Duodenal mucosa (tissue), 2 donors: ENCODE results near the gene TSEN2.

ENCODE experiments used
- H3K27ac ChIP-seq: one replicate; pipeline ENCODE4 v1.7.0; 2013; ENCODE audit warnings: low read depth, low read length
- H3K27me3 ChIP-seq, 2 donors: one replicate each; pipeline ENCODE4 v1.7.0; 2013; ENCODE audit warnings: low read length in 2 of 2, control low read depth in 1 of 2; ENCODE audit not compliant: insufficient read depth in 2 of 2, control insufficient read depth in 1 of 2
- H3K36me3 ChIP-seq, 2 donors: one replicate each; pipeline ENCODE4 v1.7.0; 2013; ENCODE audit warnings: low read length in 2 of 2, control low read depth in 1 of 2; ENCODE audit not compliant: insufficient read depth in 2 of 2, control insufficient read depth in 1 of 2
- H3K4me1 ChIP-seq, 2 donors: one replicate each; pipeline ENCODE4 v1.7.0; 2013; ENCODE audit warnings: low read length in 2 of 2, control low read depth in 1 of 2; ENCODE audit not compliant: insufficient read depth in 2 of 2, control insufficient read depth in 1 of 2
- H3K4me3 ChIP-seq, 2 donors: one replicate each; pipeline ENCODE4 v1.7.0; 2013; ENCODE audit warnings: low read length in 2 of 2, low read depth in 1 of 2
- H3K9ac ChIP-seq, 2 donors: one replicate each; pipeline ENCODE4 v1.7.0; 2013; ENCODE audit warnings: low read length in 2 of 2, low read depth in 1 of 2
- H3K9me3 ChIP-seq, 2 donors: one replicate each; pipeline ENCODE4 v1.7.0; 2013; ENCODE audit warnings: low read length in 2 of 2, control low read depth in 1 of 2; ENCODE audit not compliant: control insufficient read depth in 1 of 2

The TSEN2 gene

GRCh38 chr3:12512534-12513118 is 28.3 kb downstream of the TSEN2 start:
- H3K36me3 ChIP-seq, result peaks cover under 1 to 29% of the 10 kb centered on the region in 2 donors
- peaks cover 0 to 2% of the 10 kb centered on the region in 2 donors for H3K4me1 ChIP-seq
- H3K4me3 ChIP-seq, result no peak overlapping the region
- H3K9me3 ChIP-seq, result no peaks in the 10 kb centered on the region
- no peaks in the 10 kb centered on the region for H3K27me3 ChIP-seq
- no peak overlapping the region for H3K27ac ChIP-seq
- H3K9ac ChIP-seq, result no peak overlapping the region

DNA sequence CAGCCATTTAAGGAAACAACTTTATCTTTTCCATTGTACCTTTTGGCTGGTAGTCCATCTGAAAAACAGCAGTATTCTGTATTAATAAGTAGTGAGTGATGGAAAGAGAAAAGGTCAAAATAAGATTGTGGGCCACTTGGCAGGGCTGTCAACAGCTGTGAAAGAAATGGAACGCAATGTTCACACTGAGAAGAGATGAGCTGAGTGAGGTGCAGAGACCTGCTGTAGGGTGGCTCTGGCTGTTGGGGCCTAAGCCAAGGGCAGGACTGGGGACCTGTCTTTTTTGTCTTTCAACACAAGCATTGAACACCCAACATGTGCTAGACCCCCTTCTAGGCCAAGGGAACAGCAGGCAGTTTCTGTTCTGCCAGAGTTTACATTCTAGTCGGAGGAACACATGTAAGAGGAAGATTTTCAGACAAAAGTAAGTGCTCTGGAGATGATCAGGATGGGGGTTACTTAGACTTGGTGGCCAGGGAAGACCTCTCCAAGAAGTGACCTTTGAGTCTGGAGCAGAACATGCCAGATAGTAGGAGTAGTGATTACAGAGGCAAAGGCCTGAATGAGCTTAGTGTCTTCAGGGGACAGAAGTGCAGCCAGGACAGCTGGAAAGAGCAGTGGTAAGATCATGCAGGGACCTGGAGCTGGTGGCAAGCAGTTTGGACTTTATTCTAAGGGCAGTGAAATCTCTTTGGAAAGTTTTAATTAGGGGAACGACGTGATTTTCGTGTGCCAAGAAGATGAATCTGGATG is 29.6 kb downstream of the TSEN2 start:
- Histone ChIP-seq H3K27ac (no peak overlapping the region), H3K27me3 (no peaks in the 10 kb centered on the region), H3K9me3 (no peaks in the 10 kb centered on the region), H3K4me3 (no peak overlapping the region), H3K4me1 (peaks cover 0 to 3% of the 10 kb centered on the region in 2 donors), H3K36me3 (peaks cover 0 to 25% of the 10 kb centered on the region in 2 donors), H3K9ac (no peak overlapping the region)

DNA sequence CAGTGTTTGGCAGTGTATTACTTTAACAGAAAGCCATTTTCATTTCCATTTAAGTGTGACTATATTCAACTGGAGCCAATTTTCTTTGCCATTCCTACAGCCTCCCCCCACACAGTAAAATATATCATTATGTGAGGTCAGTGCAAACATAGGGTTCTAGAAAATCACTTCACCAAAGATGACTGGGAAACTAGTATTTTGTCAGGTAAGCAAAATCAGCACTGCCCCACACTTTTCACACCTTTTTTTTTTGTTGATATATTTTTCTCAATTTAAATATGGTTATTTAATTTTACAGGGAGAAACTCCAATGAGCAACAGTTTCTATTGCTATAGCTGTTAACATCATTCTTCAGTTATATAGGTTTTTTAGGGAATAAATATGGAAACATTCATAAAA is 31.4 kb downstream of the TSEN2 start:
- Histone ChIP-seq H3K4me1 (peaks cover 0 to 3% of the 10 kb centered on the region in 2 donors), H3K36me3 (peaks cover 0 to 19% of the 10 kb centered on the region in 2 donors), H3K27ac (no peak overlapping the region), H3K9me3 (no peaks in the 10 kb centered on the region), H3K4me3 (no peak overlapping the region), H3K9ac (no peak overlapping the region), H3K27me3 (no peaks in the 10 kb centered on the region)

DNA sequence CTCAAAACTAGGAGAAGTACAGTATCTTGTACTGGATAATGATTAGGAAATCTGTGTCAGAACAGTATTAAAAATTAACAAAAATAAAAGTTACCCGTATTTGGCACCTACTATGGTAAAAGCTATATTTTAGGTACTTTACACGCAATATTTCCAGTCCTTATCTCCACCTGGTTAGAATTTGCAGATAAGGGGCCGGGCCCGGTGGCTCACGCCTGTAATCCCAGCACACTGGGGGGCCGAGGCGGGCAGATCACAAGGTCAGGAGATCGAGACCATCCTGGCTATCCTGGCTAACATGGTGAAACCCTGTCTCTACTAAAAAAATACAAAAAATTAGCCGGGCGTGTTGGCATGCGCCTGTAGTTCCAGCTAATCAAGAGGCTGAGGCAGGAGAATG is 32.6 kb downstream of the TSEN2 start:
- no peak overlapping the region for H3K9ac ChIP-seq
- peaks cover 0 to 3% of the 10 kb centered on the region in 2 donors for H3K4me1 ChIP-seq
- no peak overlapping the region for H3K27ac ChIP-seq
- H3K27me3 ChIP-seq, result no peaks in the 10 kb centered on the region
- H3K4me3 ChIP-seq, result no peak overlapping the region
- H3K9me3 ChIP-seq, result no peaks in the 10 kb centered on the region
- H3K36me3 ChIP-seq, result peaks cover 0 to 26% of the 10 kb centered on the region in 2 donors

GRCh38 chr3:12518261-12519028 is 34.2 kb downstream of the TSEN2 start:
- Histone ChIP-seq H3K4me1 (peaks cover 0 to 3% of the 10 kb centered on the region in 2 donors), H3K27ac (no peak overlapping the region), H3K9ac (no peak overlapping the region), H3K27me3 (no peaks in the 10 kb centered on the region), H3K4me3 (no peak overlapping the region), H3K9me3 (no peaks in the 10 kb centered on the region), H3K36me3 (peaks cover 0 to 31% of the 10 kb centered on the region in 2 donors)

GRCh38 chr3:12521010-12521409 is 36.7 kb downstream of the TSEN2 start:
- Histone ChIP-seq H3K36me3 (peaks cover 0 to 27% of the 10 kb centered on the region in 2 donors), H3K9me3 (no peaks in the 10 kb centered on the region), H3K4me3 (no peak overlapping the region), H3K27me3 (no peaks in the 10 kb centered on the region), H3K4me1 (peaks cover 0 to 3% of the 10 kb centered on the region in 2 donors), H3K9ac (no peak overlapping the region), H3K27ac (no peak overlapping the region)

DNA sequence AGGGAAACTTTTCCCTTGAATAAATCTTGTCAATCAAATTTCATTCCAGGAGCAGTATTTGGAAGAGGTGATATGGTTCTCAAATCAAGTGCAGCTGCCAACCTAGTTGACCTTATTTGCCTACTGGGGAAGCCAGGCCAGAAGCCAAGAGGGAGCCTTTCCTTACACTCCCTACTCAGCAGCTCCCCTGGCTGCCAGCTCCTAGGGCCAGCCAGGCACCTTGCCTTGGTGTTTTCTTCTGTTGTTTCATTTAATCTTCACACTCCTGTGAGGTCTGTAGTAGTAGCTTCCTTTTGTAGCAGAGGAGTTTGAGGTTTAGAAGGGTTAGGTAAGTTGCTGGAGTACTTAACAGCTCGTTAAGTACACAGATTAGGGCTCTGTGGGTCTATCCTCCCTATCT is 38.4 kb downstream of the TSEN2 start:
- H3K4me3 ChIP-seq, result no peak overlapping the region
- no peak overlapping the region for H3K27ac ChIP-seq
- no peaks in the 10 kb centered on the region for H3K27me3 ChIP-seq
- H3K4me1 ChIP-seq, result no peaks in the 10 kb centered on the region
- H3K9me3 ChIP-seq, result no peaks in the 10 kb centered on the region
- H3K9ac ChIP-seq, result no peak overlapping the region
- peaks cover 7 to 36% of the 10 kb centered on the region in 2 donors for H3K36me3 ChIP-seq

- H3K4me1 ChIP-seq, result no peaks in the 10 kb centered on the region
- H3K4me3 ChIP-seq, result no peak overlapping the region
- no peak overlapping the region for H3K27ac ChIP-seq
- H3K9me3 ChIP-seq, result no peaks in the 10 kb centered on the region
- no peak overlapping the region for H3K9ac ChIP-seq
- no peaks in the 10 kb centered on the region for H3K27me3 ChIP-seq
- H3K36me3 ChIP-seq, result peaks cover 16 to 42% of the 10 kb centered on the region in 2 donors
Observed at GRCh38 chr3:12527757-12528143, 43.5 kb downstream of the TSEN2 start.

DNA sequence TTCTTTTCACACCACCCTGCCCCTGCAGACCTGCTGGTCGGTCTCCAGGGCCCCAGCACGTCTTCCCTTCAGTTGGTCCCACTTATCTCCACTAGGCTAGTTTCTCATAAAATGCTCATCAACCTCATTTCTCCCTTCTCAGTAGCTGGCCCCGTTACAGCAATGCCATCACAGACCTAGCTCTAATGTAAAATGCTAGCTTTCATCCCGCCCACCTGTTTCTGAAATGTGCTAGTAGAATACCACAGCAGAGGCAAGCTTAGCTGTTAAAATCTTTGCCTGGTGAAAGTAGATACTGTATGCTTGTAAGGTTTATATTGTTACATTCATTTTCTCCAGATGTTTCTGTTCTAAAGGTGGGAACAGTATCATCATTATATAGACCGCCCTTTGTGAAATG is 47.9 kb downstream of the TSEN2 start:
- no peak overlapping the region for H3K4me3 ChIP-seq
- peaks cover 9 to 34% of the 10 kb centered on the region in 2 donors for H3K36me3 ChIP-seq
- H3K4me1 ChIP-seq, result no peaks in the 10 kb centered on the region
- no peaks in the 10 kb centered on the region for H3K27me3 ChIP-seq
- H3K9ac ChIP-seq, result no peak overlapping the region
- H3K9me3 ChIP-seq, result no peaks in the 10 kb centered on the region
- no peak overlapping the region for H3K27ac ChIP-seq

- no peaks in the 10 kb centered on the region for H3K27me3 ChIP-seq
- no peaks in the 10 kb centered on the region for H3K4me1 ChIP-seq
- H3K9ac ChIP-seq, result no peak overlapping the region
Observed at GRCh38 chr3:12536423-12536822, 52.1 kb downstream of the TSEN2 start.

More at GRCh38 chr3:12536423-12536822, 52.1 kb downstream of the TSEN2 start:
- H3K27ac ChIP-seq, result no peak overlapping the region
- peaks cover 5 to 32% of the 10 kb centered on the region in 2 donors for H3K36me3 ChIP-seq
- no peak overlapping the region for H3K4me3 ChIP-seq
- no peaks in the 10 kb centered on the region for H3K9me3 ChIP-seq
